ENCODE data around the gene THEM4.
"Not testable (repeated sequence)": the region's sequence is repeated elsewhere in the genome, so short reads cannot be mapped to it uniquely, and the experiment has no call there.

THEM4 gene

GRCh38 chr1:151855516-151855915 is 53.8 kb downstream of the THEM4 start:
- DNase-seq, result not testable (repeated sequence)

- DNase-seq, result no peak
These were observed 54.7 kb downstream of the THEM4 start for GRCh38 chr1:151854658-151855057.

GRCh38 chr1:151853411-151853943 is 55.8 kb downstream of the THEM4 start, which contains the start of gene THEM5:
Gene THEM5, minus strand, starts transcription at chr1:151853712. Its CDS starts 147 bp downstream, at chr1:151853565.
- no peak for DNase-seq

DNA sequence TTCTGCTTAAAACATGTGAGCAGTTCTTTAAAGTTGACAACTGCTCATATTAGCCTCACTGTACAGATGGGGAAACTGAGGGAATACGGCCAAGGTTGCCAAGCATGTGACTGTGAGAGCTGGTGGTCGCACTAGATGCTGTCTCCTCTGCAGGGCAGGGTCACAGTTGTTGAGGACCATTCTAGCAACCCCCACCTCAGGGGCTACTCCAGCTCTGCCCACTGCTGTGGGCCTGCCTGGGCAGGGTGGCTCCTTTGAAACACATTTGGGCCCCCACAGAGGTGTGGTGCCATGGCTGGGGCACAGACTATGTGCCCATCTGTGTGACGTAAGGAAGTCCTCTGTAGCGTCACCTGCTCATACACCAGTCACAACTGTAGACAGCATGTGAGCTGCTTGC is 56.6 kb downstream of the THEM4 start:
- DNase-seq, result no peak

DNA sequence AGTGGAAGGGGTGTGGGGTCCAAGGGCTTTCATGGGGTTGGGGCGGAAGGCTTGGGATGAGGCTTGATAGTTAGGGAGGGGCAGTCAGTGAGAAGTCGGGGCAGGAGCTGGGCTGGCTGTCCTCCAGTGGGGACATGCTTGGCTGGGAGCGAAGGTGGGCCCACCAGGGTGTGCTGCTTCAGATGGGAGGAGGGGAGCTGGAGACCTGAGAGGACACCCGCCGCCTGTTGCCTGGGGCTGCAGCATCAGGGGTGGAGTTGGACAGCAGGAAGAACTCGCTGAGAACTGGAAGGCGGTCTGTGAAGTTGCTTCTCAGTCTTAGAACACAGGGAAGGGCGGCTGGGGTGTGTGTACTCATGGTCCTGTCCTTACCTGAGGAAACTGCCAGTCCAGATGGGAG is 57.4 kb downstream of the THEM4 start:
- no peak for DNase-seq

- no peak for DNase-seq
These were observed 59.4 kb downstream of the THEM4 start for GRCh38 chr1:151849871-151850270.

DNA sequence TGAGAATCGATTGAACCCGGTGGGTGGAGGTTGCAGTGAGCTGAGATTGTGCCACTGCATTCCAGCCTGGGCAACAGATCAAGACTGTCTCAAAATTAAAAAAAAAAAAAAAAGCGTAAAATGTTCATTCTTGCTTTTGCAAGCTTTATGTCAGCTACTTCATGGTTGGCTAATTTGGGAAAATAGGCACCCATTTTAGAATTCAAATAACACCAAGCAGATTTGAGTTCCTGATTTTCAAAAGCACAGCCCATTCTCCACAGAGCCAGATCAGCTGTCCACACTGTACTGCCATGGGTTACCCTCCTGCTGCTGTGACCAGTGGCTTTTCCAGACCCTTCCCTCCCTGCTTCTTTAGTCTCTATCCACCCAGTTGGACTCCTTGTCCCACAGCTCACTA is 60.2 kb downstream of the THEM4 start:
- DNase-seq, result no peak

- DNase-seq, result no peak
These were observed 61.3 kb downstream of the THEM4 start for GRCh38 chr1:151847867-151848596.

- DNase-seq, result no peak
These were observed 62.5 kb downstream of the THEM4 start for GRCh38 chr1:151846686-151847237.

DNA sequence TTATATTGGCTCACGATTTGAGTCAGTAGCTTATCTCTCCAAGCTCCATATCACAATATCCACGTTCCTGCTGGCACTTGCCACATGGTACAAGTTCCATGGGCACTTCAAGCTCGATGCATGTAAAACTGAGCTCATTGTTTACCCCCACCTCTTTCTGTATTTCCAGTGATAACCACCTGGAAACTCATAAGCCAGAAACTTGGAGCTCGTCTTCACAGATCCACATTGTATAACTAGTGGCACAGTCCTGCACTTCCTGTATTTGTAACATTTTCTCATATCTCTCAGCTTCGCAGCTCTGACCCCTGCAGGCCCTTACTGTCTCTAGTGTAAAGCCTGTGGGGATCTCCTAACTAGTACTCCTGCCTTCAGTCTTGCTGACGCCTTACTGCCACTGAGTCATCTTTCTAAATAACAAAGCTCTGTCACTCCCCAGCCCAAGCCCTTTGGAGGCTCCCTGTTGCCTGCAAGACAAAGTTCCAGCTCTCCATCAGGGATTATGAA is 63.2 kb downstream of the THEM4 start:
- no peak for DNase-seq

DNA sequence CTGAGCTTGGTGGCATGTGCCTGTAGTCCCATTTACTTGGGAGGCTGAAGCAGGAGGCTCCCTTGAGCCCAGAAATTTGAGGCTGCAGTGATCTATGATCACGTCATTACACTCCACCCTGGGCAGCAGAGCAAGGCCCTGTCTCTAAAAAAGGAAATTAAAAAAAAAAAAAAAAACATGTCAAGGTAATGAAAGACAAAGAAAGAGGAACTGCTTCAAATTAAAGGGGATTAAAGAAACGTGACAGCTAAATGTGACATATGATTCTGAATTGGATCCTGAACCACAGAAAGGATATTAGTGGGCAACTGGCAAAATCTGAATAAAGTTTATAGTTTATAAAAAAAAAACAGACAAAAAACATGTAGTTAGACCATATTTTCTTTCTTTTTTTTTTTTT is 65.9 kb downstream of the THEM4 start:
- no peak for DNase-seq

- DNase-seq, result no peak
These were observed 68.2 kb downstream of the THEM4 start for GRCh38 chr1:151841141-151841540.

DNA sequence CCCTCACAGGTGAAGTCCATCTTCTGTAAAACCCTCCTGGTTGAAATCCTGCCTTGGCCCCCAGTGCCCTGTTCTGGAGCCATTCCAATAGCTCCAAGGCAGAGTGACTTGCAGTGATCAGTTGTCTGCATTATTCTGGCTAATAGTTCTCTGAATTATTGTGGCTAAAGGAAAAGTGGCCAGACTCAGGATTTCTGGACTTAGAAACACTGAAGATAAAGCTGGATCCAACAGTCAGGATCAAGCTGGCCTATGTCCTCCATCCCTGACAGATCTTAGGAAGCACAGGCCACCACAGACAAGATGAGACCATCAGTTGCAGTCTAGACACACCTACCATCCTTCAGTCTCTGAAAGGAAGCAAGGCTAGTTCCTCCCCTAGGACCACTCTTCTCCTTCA is 68.9 kb downstream of the THEM4 start:
- no peak for DNase-seq

DNA sequence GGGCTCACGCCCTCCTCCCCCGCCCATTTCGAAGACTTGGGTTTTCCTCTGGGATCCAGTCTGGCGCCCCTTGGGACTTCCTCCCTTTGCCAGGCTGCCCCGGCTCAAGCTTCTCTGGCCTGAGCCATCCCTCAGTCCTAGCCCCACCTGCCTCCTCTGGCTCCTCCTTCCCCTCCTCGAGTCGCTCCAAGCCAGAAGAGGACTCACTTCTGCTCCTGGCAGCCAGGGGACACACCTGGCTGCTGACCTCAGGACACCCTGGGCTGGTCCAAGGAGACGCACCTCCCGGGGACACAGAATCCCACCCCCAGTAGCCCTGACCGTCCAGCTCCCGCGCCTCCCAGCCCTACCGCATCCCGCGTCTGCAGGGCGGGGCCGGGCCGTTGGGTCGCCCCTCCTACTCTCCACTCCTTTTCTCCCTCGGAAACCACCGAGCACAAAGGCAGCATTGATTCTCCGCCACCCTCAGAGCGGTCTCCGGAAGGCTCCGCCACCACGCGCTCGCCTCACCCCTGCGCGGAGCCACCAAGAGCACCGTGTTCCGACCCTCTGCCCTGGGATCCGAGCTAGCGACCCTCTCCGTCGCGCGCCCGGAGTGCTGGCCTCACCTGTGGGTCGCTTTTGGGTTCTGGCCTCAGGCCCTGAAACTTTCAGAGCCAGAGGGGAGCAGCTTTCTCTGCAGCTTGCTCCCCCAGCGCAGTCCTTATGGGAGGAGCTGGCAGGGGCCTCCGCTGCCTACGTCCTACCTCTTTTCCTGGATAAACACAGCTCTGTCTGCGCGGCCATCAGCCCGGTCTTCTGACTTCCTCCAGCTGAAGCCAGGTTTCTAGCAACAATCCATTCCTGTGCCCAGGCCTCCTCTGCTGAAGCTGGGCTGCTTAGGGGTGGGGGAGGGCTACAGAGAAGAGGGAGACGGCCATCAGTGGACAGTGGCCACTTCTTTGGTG is 69.6 kb downstream of the THEM4 start, which contains the start of gene C2CD4D:
Gene C2CD4D (minus strand): TSS at position 364 of the 947 bp plus-strand sequence. CDS start 831 bp downstream, outside the sequence.
- DNase-seq, result peak; percentile 66

- DNase-seq, result no peak
These were observed 70.3 kb downstream of the THEM4 start for GRCh38 chr1:151839082-151839412.

DNA sequence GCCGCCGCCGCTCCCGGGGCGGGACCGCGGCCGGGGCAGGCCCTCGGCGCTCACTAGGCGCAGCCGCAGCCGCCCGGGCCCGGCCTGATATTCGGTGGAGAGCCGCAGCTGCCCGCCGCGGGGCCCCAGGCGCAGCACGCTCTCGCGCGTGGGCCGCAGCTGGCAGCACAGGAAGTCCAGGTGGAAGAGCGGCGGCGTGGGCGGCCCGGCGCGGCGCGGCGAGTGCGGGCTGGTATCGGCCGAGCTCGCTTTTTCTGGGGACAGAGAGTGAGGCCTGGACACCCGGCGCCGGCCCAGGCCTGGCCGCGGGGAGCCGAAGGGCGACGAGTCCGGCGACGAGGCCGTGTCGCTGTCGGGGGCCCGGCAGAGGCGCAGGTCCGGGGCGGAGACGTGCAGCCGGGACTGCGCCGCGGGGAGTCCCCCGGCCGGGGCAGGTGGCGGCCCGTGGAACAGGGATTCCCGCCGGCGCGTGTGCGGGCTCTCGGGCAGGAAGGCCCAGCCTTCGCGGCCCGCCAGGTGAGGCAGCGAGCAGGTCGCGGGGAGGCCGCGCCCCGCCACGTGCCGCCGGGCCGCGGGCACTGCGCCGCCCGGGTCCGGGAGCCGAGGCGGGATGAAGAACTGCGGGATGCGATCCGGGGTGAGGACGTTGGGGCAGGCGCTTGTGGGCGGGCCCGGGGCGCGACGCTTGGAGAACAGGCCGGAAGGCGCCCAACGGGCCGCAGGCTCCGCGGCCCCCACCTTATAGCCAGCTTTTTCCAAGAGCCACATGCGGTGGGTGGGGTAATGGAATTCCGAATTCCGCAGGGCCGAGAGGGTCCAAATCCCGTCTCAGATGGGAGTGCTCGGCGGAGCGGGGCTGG is 70.9 kb downstream of the THEM4 start:
- DNase-seq, result no peak

GRCh38 chr1:151837884-151838221 is 71.5 kb downstream of the THEM4 start:
- DNase-seq, result no peak

- no peak for DNase-seq
These were observed 72.1 kb downstream of the THEM4 start for GRCh38 chr1:151837197-151837596.

DNA sequence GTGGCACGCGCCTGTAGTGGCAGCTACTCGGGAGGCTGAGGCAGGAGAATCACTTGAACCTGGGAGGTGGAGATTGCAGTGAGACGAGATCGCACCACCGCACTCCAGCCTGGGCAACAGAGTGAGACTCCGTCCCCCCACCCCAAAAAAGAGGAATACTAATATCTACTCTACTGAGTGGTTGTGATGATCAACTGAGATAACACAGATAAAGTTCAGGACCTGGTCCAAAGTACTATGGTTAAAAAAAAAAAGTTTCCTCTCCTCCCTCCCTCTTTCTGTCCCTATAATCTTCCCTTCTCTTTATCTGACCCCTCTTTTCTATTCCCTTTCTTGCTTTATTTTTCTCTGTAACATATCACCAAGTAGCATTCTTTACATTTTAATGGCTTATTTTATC is 73.7 kb downstream of the THEM4 start:
- no peak for DNase-seq

DNA sequence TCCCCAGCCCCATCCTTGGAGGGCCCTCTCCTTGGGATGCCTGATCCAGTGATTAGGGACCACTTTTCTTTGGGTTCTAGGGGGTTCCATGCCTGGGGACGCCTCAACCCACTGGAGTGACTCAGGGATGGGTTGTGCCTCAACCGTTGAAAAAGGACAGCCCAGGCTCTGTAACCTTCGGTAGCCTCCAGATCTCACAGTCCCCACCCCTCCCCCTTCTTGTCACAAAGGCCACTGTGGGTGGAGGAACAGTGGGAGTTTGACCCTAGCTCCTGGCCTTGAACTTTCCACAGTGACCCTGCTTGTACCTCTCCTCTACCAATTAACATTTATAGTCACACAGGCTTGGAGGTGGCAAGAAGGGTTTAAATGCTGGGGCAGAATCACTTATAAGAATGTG is 75.1 kb downstream of the THEM4 start:
- no peak for DNase-seq

DNA sequence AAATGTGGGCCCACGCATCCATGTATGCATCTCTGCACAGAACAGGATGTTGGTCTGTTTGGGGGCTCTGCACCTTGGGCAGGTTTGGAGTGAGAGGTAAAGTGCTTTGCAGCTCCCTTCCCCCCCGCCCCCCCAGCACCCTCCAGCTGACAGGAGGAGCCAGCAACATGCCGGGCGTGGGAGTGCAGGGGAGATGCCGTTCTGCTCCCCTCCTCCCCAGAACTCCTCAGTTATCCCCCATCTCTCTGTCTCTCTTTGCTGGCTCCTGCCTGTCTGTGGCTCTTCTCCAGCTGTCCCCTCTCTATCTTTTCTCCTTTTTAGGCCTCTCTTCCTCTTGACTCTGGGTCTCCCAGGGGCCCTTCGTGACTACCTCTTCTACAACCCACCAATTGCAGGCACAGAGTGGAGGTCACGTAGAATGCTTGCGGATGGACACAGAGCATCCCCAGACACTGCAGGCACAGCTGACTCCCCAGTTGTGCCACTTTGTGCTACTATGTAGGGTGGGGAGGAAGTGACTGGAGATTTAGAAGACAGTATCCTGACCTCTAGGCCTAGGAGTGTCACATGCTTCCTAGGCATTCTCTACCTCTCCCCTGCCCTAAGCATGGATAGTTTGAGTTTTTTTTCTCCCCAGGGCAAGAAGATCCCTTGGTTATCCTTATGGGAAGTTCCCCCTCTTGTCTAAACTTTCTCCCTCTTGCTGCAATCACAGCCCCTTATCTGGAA is 76.0 kb downstream of the THEM4 start:
- no peak for DNase-seq

Data from activated CD4-positive, alpha-beta T cell treated with anti-CD3 and anti-CD28 coated beads, Interleukin-2, amount 50 U/mL, for 1 hour (primary cell).